ENCODE results near the gene ZNF808. TPM values are rescaled to one million over a fixed set of nuclear protein-coding genes. Genes with fewer than 3 reads are reported as not detected.

ZNF808 gene
- total and polyA plus RNA-seq, 2 of the 4 experiments (the other 2 are of a cell fraction) = 3.6 to 19.9 TPM

GRCh38 chr19:52507266-52507665, 20.2 kb upstream of the ZNF808 start:
- H2AK5ac ChIP-seq (ENCODE audit: low read depth, low read length) = no peak overlapping the region
- no peaks in the 10 kb centered on the region for H3K79me1 ChIP-seq (ENCODE audit: low read depth in 1 of 2, low read length in 2 of 2)
- H3K4me3 ChIP-seq (ENCODE audit: insufficient read depth, low read depth, low read length) = no peak overlapping the region
- no peak overlapping the region for H3K27ac ChIP-seq (ENCODE audit: insufficient read depth, low read length)
- no peak overlapping the region for H4K5ac ChIP-seq (ENCODE audit: low read depth, low read length)
- TF ChIP-seq NFE2L2 (IDR thresholded peaks at IDR 0.05; ENCODE audit: low read depth, low read length) (no peak), RCOR1 (IDR thresholded peaks at IDR 0.05; ENCODE audit: insufficient replicate concordance, low read length) (no peak), SMC3 (IDR thresholded peaks at IDR 0.05; ENCODE audit: low read depth, low read length) (no peak), MXI1 (IDR thresholded peaks at IDR 0.05; ENCODE audit: borderline replicate concordance, low read depth, low read length) (no peak), POLR2A (IDR thresholded peaks at IDR 0.05; ENCODE audit: low read depth, low read length) (no peak), ELK1 (IDR thresholded peaks at IDR 0.05; ENCODE audit: borderline replicate concordance, low read depth, low read length) (no peak), CTCF (conservative IDR thresholded peaks at IDR 0.05; ENCODE audit: low read depth, low read length) (no peak), BHLHE40 (IDR thresholded peaks at IDR 0.05; ENCODE audit: low read depth, low read length) (no peak), RFX5 (IDR thresholded peaks at IDR 0.05; ENCODE audit: low read depth, low read length) (no peak), CEBPB (IDR thresholded peaks at IDR 0.05; ENCODE audit: low read depth, low read length) (no peak), USF2 (IDR thresholded peaks at IDR 0.05; ENCODE audit: low read depth, low read length) (no peak)
- H3K9ac ChIP-seq (ENCODE audit: low read depth, low read length) = no peak overlapping the region
- intact Hi-C loops (cut with micrococcal nuclease) (no loop called here), dilution Hi-C loops (cut with HindIII; ENCODE audit: low sequenced_read_pairs, unreplicated experiment) (no loop called here), in situ Hi-C loops (cut with MboI; ENCODE audit: low sequenced_read_pairs) (no loop called here)
- no CpG with 5 or more reads among the region's 5 CpGs for WGBS, 2 experiments (ENCODE audit: extremely low coverage in 2 of 2, insufficient read length in 1 of 2)
- no peaks in the 10 kb centered on the region for H3K4me1 ChIP-seq (ENCODE audit: control insufficient read depth, insufficient read depth, low read length)
- no peak overlapping the region for H2AFZ ChIP-seq (replicated peaks; ENCODE audit: low read length, poor library complexity)
- H3K4me2 ChIP-seq (ENCODE audit: low read depth, low read length) = no peak overlapping the region
- no peak overlapping the region for H2BK15ac ChIP-seq (ENCODE audit: low read depth, low read length)
- no peaks in the 10 kb centered on the region for H3K9me1 ChIP-seq (ENCODE audit: insufficient read depth, low read length)
- H3K23ac ChIP-seq (ENCODE audit: low read depth, low read length) = no peak overlapping the region
- H4K91ac ChIP-seq (ENCODE audit: insufficient read depth, low read depth, low read length) = no peak overlapping the region
- ATAC-seq (ENCODE audit: low read depth) (no peak), DNase-seq (no peak)
- H3K18ac ChIP-seq (ENCODE audit: low read depth, low read length) = no peak overlapping the region
- H3K9me3 ChIP-seq (ENCODE audit: control insufficient read depth, insufficient read depth, low read length) = peaks cover 27% of the 10 kb centered on the region
- BruUV-seq (replicated peaks) = no TSS peak
- H3K36me3 ChIP-seq (ENCODE audit: control insufficient read depth, insufficient read depth, low read length) = peaks cover 9% of the 10 kb centered on the region
- H4K20me1 ChIP-seq (ENCODE audit: insufficient read depth, low read length) = no peaks in the 10 kb centered on the region
- H3K27me3 ChIP-seq (ENCODE audit: control insufficient read depth, insufficient read depth, low read length) = no peaks in the 10 kb centered on the region
- no peak overlapping the region for H2BK20ac ChIP-seq (ENCODE audit: low read depth, low read length)
- H3K14ac ChIP-seq (replicated peaks; ENCODE audit: low read depth, low read length) = no peak overlapping the region
- POLR2A ChIA-PET (ENCODE audit: unreplicated experiment) = no interaction called here
- CTCF ChIA-PET = no interaction called here
- no peak overlapping the region for H3K56ac ChIP-seq (ENCODE audit: extremely low read depth, insufficient read depth, low read length)
- no peak overlapping the region for H2BK5ac ChIP-seq (ENCODE audit: low read depth, low read length, poor library complexity, severe bottlenecking)
- no peak overlapping the region for H2BK120ac ChIP-seq (ENCODE audit: low read depth, low read length)
- no peak overlapping the region for H4K8ac ChIP-seq (ENCODE audit: low read depth in 2 of 2, low read length in 2 of 2)
- no peak overlapping the region for H3K4ac ChIP-seq (ENCODE audit: low read depth, low read length)
- no peak overlapping the region for H2AK9ac ChIP-seq (replicated peaks; ENCODE audit: low read depth, low read length, poor library complexity)

Data from IMR-90 (cell line).